NCI-H82 (cell line): ENCODE data around the gene PXDC1.

ENCODE experiments used
- DNase-seq: peaks from one replicate; lab custom pipeline; 2025; lab: John Stamatoyannopoulos, UW

The PXDC1 gene

DNA sequence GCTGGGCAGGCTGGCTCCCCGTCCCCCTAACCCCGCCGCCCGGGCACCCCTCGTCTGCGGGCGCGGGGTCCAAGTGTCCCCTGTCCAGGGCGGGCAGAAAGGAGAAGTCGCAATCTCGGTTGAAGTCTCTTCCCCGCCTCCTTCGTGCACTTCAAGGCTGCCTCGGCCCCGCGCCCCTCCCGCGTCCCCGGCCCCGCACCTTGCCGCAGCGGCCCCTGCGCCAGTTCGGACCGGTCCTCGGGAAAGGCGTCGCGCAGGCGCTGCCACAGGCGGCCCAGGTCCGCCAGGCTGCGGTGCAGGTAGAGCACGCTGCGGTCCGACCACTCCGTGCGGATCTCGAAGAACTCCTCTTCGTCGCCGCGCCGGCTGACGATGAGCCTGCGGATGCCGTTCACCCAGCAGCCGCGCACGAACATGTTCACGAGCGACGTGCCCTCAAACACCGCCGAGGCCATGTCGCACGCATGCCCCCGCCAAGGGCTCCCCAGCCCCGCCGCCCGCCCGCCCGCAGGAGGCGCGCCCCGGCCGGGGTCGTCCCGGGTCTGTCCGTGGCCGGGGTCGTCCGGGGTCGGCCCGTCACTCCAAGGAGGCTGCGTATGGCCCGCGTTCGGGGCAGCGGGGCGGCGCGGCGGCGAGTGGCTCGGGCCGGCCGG is at the start of gene PXDC1:
Gene PXDC1 (minus strand): TSS at position 637 of the 653 bp plus-strand sequence. CDS start 182 bp downstream, at position 455.
- DNase-seq = peak; percentile 43

GRCh38 chr6:3800850-3801591 is 49.5 kb upstream of the PXDC1 start:
- DNase-seq = no peak

DNA sequence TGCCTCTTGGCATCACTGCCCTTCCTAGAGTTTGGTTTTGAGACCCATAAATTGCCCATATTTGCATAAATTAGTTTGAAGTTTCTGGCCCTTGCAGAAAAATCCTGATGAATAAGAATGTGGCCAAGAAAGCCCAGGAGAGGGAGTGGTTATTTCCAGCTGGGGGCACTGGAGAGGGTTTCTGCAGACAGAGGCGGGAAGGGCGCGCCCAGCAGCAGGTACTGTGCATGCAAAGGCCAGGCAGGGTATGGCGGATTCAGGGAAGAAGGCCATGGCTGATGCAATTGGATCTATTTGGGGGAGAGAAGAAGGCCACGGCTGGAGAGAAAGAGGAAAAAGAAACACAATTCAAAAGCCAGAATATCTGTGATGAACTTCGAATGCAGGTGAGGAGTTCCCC is 48.2 kb upstream of the PXDC1 start:
- no peak for DNase-seq

GRCh38 chr6:3798055-3798919 is 46.8 kb upstream of the PXDC1 start:
- DNase-seq = no peak

DNA sequence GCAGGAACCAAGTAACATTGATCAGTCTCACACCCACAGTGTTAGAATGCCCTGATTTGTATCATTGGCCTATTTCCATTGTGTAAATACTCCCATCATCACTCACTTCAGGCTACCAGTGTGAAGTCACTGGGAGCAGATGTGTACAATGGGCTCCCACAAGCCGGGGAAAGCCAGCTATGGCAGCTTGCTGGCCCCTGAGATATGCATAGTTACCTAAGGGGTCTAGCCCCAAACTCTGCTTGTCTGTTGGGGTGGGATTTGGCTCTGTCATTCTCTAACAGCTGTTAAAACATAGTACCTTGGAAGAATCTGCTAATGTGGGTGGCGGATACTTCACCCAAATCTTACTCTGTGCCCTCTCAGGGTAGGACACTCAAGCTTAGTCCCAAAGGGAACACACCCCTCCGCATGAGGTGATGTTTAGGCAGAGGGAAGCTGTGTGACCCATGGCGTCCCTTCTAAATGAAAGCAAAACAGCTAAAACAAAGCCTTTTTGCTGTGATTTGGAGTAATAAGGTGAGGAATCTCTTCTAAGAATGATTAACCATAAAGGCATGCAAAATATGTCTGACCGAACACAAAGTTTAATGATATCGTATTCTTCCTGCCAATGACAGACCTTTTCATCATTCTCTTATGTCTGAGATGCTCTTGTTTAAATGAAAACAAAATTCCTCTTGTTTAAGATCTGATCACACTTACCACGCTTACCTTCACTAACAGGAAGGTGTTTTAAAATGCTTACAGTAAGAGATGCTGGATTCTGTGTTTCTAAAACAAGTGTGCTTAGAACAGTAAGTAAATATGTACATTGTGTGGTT is 45.9 kb upstream of the PXDC1 start:
- no peak for DNase-seq

GRCh38 chr6:3796719-3797041 is 45.2 kb upstream of the PXDC1 start:
- no peak for DNase-seq

GRCh38 chr6:3795836-3796718 is 44.6 kb upstream of the PXDC1 start:
- no peak for DNase-seq

DNA sequence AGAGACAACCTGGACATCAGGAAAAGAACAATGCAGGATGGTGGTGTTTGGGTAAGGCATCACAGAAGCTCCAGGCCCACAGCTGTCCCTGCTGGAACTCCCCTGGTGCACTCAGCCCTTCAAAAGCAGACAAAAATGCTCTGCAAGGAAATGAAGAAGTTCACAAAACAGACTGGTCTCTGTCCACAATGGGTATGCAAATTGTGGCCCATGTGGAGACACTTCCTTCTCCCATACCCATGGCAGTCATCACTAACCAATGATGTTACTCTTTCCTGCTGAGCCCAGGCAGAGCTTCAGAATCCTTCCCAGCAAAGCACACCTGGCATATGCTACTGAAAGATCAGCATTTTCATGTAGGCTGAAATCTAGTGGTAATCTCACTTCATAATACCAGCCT is 42.6 kb upstream of the PXDC1 start:
- DNase-seq = no peak

DNA sequence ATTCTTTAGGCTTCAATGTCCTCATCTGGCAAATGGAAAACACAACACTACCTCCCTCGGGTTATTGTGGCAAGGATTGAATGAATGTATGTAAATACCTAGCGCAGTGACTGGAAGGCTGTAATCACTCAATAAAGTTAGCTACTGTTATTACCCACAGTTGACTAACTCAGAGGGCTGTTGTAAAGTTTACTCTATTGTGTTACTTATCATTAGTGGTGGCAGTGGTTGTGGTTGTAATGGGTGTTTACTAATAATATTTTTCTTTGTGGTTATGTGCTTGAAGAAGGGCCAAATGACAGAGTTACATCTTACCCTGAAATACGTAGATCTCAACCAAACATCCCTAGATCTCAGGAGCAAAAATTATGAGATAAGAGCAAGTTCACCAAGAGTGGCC is 42.0 kb upstream of the PXDC1 start:
- DNase-seq = no peak

GRCh38 chr6:3791526-3792203 is 40.2 kb upstream of the PXDC1 start:
- DNase-seq = no peak

- no peak for DNase-seq
Observed at GRCh38 chr6:3789896-3790558, 38.5 kb upstream of the PXDC1 start.

DNA sequence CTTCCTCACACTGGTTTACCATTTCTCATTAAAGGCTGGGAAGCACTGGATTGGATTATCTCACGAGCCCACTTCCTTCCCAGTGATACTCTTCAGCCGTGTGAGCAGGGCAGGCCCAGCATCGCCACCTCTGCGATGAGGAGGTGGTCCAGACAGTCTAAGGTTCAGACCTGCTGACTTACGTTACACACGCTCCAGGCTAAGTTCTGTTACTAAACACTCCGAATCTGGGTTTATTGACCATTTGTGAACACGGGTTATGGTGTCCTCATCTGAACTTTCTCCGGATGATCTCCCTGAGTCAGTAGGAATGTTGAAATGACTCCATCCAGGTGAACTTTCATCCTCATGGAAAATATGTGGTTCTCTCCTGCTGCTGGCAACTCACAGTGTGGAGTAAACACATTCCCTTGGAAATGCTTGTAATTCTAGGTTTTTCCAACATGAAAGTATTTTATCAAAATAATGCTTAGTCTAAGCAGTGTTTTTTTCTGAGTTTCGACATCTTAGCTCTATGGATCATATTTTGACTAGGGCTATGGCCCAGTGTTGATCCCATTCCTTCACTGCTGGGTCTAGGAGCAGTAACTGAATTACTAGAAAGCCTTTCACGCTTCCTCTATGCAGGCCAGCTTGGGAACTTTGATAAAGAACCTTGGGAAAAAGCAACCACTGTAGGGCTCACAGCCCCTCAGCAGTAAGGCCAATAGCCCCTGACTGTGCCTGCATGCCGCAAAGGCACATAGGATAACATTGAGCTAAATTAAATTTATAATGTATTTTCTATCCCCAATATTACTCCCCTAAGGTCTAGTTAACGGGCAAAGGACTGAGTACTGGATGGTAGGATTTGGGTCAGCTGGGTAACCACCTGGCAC is 37.7 kb upstream of the PXDC1 start:
- no peak for DNase-seq

DNA sequence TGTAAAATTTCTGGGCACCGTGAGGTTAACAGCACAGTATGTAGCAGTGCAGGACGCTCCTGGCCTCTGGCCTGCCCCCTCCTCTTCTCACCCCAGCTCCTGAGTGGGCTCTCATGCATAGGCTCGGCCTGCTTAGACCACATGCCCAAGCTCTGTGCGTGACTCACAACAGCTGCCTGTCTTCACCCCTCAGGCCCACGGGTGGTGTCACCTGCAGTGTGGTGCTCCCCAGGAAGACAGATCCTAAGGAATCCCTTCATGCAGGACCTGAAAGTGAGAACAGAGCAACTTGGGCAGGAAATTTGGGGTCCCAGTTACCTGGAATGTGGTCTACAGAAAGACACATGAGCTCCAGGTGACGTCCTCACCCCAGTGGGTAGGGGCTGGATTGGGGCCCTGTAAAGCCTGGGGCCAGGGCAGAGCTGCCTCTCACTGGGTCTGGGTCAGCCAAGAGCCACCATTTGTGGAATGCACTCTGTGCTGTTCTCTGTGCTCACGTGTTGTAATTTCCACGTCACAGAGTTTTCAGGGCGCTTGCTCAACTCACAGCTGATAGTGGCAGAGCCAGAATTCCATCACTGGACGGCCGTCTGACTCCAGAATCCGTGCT is 37.0 kb upstream of the PXDC1 start:
- DNase-seq = no peak

DNA sequence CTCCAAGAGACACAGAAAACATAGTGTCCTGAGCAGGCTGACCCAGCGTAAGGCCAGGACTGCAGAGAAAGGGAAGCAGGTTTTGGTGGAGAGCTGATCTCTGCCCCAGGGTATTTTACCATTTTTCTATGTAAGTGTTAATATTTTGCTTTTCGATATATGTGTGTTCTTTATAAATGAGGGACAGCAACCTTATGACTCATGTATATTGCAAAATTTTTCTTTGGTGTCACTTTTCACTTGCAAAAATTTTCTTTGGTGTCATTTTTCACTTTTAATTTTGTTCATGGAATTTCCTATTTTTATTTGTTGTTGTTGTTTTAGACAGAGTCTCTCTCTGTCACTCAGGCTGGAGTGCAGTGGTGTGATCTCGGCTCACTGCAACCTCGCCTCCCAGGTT is 34.6 kb upstream of the PXDC1 start:
- DNase-seq = no peak

- DNase-seq = no peak
Observed at GRCh38 chr6:3785745-3786098, 34.2 kb upstream of the PXDC1 start.

- no peak for DNase-seq
Observed at GRCh38 chr6:3784885-3785744, 33.6 kb upstream of the PXDC1 start.

DNA sequence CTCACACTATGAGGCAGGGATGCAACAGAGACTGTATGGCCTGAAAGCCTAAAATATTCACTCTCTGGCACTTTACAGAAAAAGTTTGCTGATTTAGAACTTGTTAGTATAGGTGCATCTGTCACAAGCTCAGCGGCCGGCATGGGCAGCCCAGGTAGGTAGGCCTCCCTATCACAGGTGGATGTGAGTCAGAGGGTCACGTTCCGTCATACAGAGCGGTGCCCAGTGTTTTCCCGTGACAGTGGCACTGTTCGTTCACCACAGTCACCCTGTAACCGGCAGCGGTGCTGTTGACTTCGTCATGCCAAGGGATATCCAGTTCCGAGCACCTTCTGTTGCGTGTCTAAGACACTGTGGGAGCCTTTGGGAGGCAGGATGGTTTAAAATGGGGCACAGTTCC is 32.9 kb upstream of the PXDC1 start:
- DNase-seq = no peak
